ENCODE measurements around the gene PLEKHG4. TPM values are rescaled to one million over a fixed set of nuclear protein-coding genes. Genes with fewer than 3 reads are reported as not detected.
A peak's percentile ranks its signal among the peaks of the same experiment; 100 is the strongest.

Gene PLEKHG4
- total and polyA plus RNA-seq, 12 donors, result 4.1 to 48.7 (median 11.2) TPM

DNA sequence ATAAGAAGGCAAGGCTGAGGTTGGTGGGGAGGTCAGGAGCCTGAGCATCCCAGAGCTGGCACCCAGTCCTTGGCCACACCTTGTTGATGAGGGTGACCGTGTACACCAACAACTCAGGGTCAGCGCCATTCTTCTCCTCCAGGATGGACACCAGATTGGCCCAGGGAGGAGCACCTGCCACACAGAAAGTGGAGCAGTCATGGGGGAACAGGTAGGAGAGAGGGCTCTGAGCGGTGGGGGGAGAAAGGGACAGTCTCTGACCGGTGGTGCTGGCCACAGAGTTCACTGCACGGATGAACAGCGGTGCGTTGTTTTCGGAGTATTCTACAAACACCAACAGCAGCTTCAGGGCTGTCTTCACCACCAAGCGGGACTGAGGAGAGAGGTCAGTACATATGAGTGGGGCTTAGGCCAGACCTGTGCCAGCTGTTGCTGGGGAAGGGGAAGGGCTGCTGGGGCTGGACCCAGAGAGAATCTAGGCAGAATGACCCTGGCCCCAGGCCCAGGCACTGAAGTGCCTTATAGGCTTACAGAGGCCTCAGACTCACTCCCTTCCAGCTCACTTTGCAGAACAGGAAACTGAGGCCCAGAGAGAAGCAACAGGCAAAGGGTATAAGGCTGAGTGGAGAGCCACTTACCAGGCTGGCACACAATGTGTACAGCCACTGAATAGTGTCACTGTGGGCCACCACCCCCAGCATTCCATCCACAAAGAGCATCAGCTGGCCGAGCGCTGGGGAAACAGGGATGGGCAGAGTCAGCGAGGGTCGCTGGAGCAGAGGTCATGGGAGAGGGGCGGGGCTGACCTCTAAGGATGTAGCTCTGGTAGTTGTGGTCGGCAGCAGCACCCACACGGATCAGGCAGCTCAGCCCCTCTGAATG, 41.7 kb upstream of the PLEKHG4 start:
- Histone ChIP-seq H3K27ac (no peak overlapping the region), H3K27me3 (no peaks in the 10 kb centered on the region), H3K4me3 (no peak overlapping the region), H3K4me1 (replicated peaks in 1 of 2) (peaks cover 26 to 28% of the 10 kb centered on the region in 2 donors), H3K9me3 (replicated peaks in 1 of 3) (no peaks in the 10 kb centered on the region), H3K36me3 (replicated peaks in 1 of 2) (peaks cover 0 to 64% of the 10 kb centered on the region in 2 donors)
- DNase-seq, result peak in 1 of 7 donors; percentile 4
- TF ChIP-seq, protein P1, sequence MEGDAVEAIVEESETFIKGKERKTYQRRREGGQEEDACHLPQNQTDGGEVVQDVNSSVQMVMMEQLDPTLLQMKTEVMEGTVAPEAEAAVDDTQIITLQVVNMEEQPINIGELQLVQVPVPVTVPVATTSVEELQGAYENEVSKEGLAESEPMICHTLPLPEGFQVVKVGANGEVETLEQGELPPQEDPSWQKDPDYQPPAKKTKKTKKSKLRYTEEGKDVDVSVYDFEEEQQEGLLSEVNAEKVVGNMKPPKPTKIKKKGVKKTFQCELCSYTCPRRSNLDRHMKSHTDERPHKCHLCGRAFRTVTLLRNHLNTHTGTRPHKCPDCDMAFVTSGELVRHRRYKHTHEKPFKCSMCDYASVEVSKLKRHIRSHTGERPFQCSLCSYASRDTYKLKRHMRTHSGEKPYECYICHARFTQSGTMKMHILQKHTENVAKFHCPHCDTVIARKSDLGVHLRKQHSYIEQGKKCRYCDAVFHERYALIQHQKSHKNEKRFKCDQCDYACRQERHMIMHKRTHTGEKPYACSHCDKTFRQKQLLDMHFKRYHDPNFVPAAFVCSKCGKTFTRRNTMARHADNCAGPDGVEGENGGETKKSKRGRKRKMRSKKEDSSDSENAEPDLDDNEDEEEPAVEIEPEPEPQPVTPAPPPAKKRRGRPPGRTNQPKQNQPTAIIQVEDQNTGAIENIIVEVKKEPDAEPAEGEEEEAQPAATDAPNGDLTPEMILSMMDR (IDR thresholded peaks at IDR 0.05), result no peak
- TF ChIP-seq POLR2A (IDR thresholded peaks at IDR 0.05), result no peak
- intact Hi-C loops (cut with DNase I), result no loop called here
- WGBS, 4 donors, result 76 to 94% (median 78%) methylated on average over 10 to 16 of the region's 16 CpGs

DNA sequence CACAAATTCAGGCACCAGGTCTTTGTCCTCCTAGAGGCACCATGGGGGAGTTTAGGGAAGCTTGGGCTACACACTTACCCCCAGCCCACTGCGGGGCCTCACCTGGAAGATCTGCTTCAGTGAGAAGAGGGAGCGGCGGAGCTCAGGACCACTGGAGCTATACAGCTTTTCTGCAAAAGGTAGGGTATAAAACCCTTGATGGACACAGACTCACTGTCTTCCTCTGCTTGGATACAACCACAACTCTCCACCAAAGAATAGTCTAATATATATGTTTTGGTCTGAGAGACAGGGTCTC, 41.1 kb upstream of the PLEKHG4 start:
- no peak for TF ChIP-seq POLR2A (IDR thresholded peaks at IDR 0.05)
- TF ChIP-seq, protein P1 (IDR thresholded peaks at IDR 0.05), result no peak
- Histone ChIP-seq H3K27ac (no peak overlapping the region), H3K4me3 (no peak overlapping the region), H3K27me3 (no peaks in the 10 kb centered on the region), H3K4me1 (replicated peaks in 1 of 2) (peaks cover 32% of the 10 kb centered on the region in 2 donors), H3K36me3 (replicated peaks in 1 of 2) (peaks cover 0 to 62% of the 10 kb centered on the region in 2 donors), H3K9me3 (replicated peaks in 1 of 3) (no peaks in the 10 kb centered on the region)
- WGBS, 4 donors, result 95 to 100% (median 97%) methylated on average over 1 to 3 of the region's 3 CpGs
- no peak for DNase-seq
- intact Hi-C loops (cut with DNase I), result no loop called here

DNA sequence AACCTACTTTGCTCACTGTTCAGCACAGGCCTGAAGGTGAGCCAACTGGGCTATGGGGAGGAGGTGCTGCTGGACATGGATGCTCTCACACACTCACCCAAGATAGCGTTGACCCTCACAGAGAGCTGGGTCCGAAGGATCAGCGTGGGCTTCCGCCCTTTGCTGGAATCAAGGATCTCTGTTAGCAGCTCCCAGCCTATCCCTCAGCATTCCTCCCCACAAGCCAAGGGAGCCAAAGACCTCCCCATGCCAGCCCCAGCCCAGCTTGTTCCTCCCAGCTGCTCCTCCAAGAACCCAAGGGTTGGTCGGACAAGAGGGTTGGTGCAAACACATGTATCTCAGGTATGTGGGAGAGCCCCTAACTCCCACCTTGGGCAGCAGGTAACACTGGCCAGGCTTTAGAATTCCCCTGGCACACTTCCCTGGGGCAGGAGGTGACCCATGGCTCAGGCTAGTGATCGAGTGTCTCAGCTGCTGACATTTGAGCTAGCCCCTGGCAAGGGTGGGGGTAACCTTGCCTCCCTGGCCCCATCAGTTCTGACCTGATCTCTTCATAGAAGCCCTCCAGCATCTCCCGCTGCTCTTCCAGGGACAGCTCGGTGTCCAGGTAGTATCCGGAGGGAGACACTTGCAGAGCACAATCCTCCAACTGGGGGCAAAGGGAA, 40.4 kb upstream of the PLEKHG4 start:
- H3K4me1 ChIP-seq (replicated peaks in 1 of 2), result peaks cover 38 to 39% of the 10 kb centered on the region in 2 donors
- H3K36me3 ChIP-seq (replicated peaks in 1 of 2), result peaks cover 0 to 55% of the 10 kb centered on the region in 2 donors
- H3K27me3 ChIP-seq, result no peaks in the 10 kb centered on the region
- H3K9me3 ChIP-seq (replicated peaks in 1 of 3), result no peaks in the 10 kb centered on the region
- H3K27ac ChIP-seq, result peak overlapping the region in 1 of 5 donors; percentile 91
- TF ChIP-seq POLR2A (IDR thresholded peaks at IDR 0.05), result no peak
- TF ChIP-seq, protein P1 (IDR thresholded peaks at IDR 0.05), result no peak
- no peak overlapping the region for H3K4me3 ChIP-seq
- peak in 1 of 7 donors; percentile 17 for DNase-seq
- 89 to 96% (median 92%) methylated on average over 3 to 9 of the region's 9 CpGs for WGBS, 4 donors
- intact Hi-C loops (cut with DNase I), result no loop called here

DNA sequence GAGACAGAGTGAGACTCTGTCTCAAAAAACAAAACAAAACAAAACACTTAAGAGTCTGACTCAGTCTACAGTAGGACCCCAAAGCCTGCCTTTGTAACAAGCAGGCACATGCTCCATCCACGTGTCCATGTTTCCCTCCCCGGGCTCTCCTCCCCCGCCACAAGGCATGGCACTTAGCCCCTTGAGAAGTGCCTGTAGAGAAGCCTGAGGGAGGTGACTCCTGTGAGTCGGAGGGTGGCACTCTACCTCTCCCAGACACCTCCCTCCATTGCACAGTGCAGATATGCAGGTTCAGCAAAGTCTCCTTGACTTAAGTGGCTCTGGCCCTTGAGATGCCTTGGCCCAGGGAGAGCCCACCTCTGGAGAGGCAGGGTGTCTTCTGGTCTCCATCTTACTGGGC, 38.8 kb upstream of the PLEKHG4 start:
- H3K36me3 ChIP-seq (replicated peaks in 1 of 2), result peaks cover 0 to 40% of the 10 kb centered on the region in 2 donors
- intact Hi-C loops (cut with DNase I), result no loop called here
- 66 to 76% (median 75%) methylated on average over 4 of the region's 4 CpGs; no CpG with 5 or more reads in 1 of the 4 donors for WGBS, 4 donors
- H3K4me1 ChIP-seq (replicated peaks in 1 of 2), result peaks cover 54% of the 10 kb centered on the region in 2 donors
- no peaks in the 10 kb centered on the region for H3K27me3 ChIP-seq
- TF ChIP-seq, protein P1 (IDR thresholded peaks at IDR 0.05), result no peak
- TF ChIP-seq POLR2A (IDR thresholded peaks at IDR 0.05), result no peak
- no peaks in the 10 kb centered on the region for H3K9me3 ChIP-seq (replicated peaks in 1 of 3)
- DNase-seq, result peak in 1 of 7 donors; percentile 19
- H3K4me3 ChIP-seq, result no peak overlapping the region
- H3K27ac ChIP-seq, result peak overlapping the region in 4 of 5 donors; percentile 73 to 94 (median 83)
